ENCODE data around the gene GRIK4.
A peak's percentile ranks its signal among the peaks of the same experiment; 100 is the strongest.

The GRIK4 gene

GRCh38 chr11:120563703-120564572 lies 52.4 kb downstream of the GRIK4 start:
- peak; percentile 15 for DNase-seq (ENCODE audit: low read depth, low spot score)
- H3K4me3 ChIP-seq (ENCODE audit: low read depth, low read length) = no peak overlapping the region
- no peak for TF ChIP-seq CTCF (IDR thresholded peaks at IDR 0.05; ENCODE audit: low read depth, low read length)
- in situ Hi-C loops (cut with HindIII; ENCODE audit: low sequenced_read_pairs) = no loop called here

- TF ChIP-seq CTCF (IDR thresholded peaks at IDR 0.05; ENCODE audit: low read depth, low read length) = peak; percentile 35
- in situ Hi-C loops (cut with HindIII; ENCODE audit: low sequenced_read_pairs) = no loop called here
- H3K4me3 ChIP-seq (ENCODE audit: low read depth, low read length) = peak overlapping the region; percentile 28
- DNase-seq (ENCODE audit: low read depth, low spot score) = peak; percentile 25
Measured at GRCh38 chr11:120564573-120565311, 53.2 kb downstream of the GRIK4 start.

GRCh38 chr11:120565466-120566155 lies 54.1 kb downstream of the GRIK4 start:
- no peak for TF ChIP-seq CTCF (IDR thresholded peaks at IDR 0.05; ENCODE audit: low read depth, low read length)
- no peak for DNase-seq (ENCODE audit: low read depth, low spot score)
- in situ Hi-C loops (cut with HindIII; ENCODE audit: low sequenced_read_pairs) = no loop called here
- H3K4me3 ChIP-seq (ENCODE audit: low read depth, low read length) = no peak overlapping the region

- in situ Hi-C loops (cut with HindIII; ENCODE audit: low sequenced_read_pairs) = no loop called here
- peak; percentile 19 for DNase-seq (ENCODE audit: low read depth, low spot score)
- H3K4me3 ChIP-seq (ENCODE audit: low read depth, low read length) = no peak overlapping the region
- TF ChIP-seq CTCF (IDR thresholded peaks at IDR 0.05; ENCODE audit: low read depth, low read length) = no peak
Measured at GRCh38 chr11:120566176-120566575, 54.6 kb downstream of the GRIK4 start.

GRCh38 chr11:120568572-120569307 lies 57.2 kb downstream of the GRIK4 start:
- in situ Hi-C loops (cut with HindIII; ENCODE audit: low sequenced_read_pairs) = no loop called here
- no peak overlapping the region for H3K4me3 ChIP-seq (ENCODE audit: low read depth, low read length)
- TF ChIP-seq CTCF (IDR thresholded peaks at IDR 0.05; ENCODE audit: low read depth, low read length) = no peak
- DNase-seq (ENCODE audit: low read depth, low spot score) = no peak

GRCh38 chr11:120569861-120570260 lies 58.3 kb downstream of the GRIK4 start:
- H3K4me3 ChIP-seq (ENCODE audit: low read depth, low read length) = no peak overlapping the region
- no peak for TF ChIP-seq CTCF (IDR thresholded peaks at IDR 0.05; ENCODE audit: low read depth, low read length)
- in situ Hi-C loops (cut with HindIII; ENCODE audit: low sequenced_read_pairs) = no loop called here
- DNase-seq (ENCODE audit: low read depth, low spot score) = no peak

All from astrocyte of the spinal cord (primary cell).